HG02571 (cell line): ENCODE results near the gene ACTR3.

Experiments used
- ATAC-seq: cut with Tn5 transposase; IDR thresholded peaks from one replicate; pipeline ENCODE4 v1.9.1; 2021; ENCODE audit warnings: mild to moderate bottlenecking, moderate library complexity; ENCODE audit not compliant: unreplicated experiment

Gene ACTR3

DNA sequence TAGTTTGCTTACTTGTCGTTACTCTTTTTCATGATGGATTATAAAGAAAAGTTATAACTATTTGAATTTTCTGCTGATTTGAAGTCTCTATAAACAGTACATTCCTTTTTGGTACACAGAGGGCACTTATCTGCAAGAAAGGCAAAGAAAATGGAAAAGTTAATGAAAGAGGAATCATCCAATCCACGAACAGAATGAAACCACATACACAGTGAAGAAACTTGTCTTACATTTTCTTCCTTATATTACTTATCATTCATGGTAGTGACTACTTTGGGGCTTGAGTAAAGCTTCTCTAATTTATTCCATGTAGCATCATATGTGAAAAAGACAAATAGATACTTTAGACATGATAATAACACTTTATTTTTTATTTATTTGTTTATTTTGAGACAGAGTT is 14.8 kb upstream of the ACTR3 start:
- ATAC-seq: no peak

DNA sequence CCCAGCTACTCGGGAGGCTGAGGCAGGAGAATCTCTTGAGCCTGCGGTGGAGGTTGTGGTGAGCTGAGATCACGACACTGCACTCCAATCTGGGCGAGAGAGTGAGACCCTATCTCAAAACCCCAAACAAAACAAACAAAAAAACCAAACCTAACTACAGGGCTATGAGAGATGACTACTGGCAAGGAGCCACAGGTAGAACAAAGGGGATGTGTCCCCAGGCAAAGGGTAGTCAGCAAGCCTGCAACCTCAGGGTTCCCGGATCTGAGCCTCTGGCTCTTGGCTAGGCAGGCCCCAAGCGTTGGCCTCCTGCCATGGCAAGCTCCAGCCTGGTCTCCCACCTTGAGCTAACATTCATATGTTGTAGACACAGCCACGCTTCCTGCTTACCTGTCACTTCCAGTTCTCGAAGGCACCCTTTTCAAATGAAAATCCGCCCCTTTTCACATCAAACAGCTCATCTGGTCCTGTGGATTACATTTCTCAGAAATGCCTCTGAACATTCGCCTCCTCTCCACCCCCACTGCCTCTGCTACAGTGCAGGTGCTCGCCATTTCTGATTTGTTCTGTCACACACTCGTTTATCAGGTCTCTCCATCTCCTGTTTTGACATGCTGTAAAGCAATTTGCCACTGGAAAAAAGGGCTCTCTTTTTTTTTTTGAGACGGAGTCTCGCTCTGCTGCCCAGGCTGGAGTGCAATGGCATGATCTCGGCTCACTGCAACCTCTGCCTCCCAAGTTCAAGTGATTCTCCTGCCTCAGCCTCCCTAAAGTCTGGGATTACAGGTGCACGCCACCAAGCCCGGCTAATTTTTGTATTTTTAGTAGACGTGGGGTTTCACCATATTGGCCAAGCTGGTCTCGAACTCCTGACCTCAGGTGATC is 13.1 kb upstream of the ACTR3 start:
- ATAC-seq: no peak

DNA sequence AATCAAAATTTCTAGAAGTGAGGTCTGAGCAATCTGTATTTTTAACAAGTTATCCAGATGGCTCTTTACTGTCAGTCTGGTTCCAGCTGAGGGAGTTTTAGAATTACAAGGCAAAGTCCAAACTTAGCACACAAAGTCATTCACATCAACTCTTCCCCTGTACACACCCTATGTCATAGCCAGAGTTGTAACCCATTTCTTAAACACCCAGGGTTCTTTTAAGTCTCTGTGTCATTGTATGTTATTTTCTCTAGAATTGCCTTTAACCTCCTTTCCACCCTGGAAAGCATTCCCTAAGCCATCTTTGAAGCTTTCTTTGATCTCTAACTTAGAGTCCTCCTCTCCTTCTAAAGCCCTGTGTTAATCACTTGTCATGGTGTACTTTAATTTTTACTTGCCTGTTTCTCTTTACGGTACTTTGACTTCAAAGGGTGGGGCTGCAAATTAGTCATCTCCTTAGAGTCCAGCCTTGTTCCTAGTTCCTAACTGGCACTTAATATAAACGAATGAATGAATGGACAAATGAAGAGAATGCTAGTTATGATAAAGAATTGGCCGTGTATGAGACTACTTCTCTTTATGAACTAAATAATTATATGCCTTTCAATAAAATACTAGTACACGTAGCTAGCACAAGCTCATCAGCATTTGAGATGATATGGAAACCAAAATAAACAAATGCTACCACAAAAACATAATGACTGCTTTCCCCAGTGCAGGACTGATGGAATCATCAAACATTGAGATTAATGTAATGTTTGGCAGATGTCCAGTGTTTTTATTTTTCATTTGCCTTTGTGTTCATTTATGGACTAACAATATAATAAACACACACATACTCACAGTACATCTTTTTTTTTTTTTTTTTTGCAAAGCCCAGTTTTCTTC is 11.9 kb upstream of the ACTR3 start:
- no peak for ATAC-seq

DNA sequence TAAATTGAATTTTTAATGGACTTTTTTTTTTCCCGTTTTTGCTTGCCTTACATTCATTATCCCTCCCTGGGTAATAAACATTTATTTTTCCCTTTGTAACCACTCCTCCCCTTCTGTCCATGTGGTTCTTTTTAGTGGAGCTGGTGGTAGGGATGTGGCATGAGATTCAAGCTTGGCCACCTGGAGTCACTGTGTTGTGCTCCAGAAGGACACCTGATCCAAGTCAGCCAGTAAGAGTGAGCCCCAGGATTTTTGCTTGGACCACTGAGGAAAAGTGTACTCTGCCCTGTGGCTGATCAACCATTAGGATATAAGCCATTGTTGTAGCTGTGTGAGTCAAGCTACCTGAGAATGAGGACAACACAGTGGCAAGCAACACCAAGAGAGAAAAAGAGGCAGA is 11.1 kb upstream of the ACTR3 start:
- no peak for ATAC-seq

DNA sequence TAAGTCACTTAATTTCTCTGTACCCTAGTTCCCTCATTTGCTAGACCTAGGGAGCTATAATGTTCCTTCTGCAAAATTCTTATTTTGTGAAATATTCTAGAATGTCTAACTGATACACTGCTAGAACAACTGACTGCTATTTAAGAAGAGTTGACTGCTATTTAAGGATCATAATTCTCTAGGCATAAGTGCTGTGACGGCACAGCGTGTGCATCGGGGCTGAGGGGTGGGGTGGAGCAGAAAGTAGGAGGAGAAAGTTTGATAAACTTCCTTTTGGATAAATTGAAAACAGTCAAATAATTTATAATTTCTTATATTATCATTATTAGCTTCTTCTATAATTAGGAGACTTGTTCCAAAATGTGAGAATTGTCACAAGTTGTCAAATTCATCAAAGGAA is 10.4 kb upstream of the ACTR3 start:
- ATAC-seq: no peak

DNA sequence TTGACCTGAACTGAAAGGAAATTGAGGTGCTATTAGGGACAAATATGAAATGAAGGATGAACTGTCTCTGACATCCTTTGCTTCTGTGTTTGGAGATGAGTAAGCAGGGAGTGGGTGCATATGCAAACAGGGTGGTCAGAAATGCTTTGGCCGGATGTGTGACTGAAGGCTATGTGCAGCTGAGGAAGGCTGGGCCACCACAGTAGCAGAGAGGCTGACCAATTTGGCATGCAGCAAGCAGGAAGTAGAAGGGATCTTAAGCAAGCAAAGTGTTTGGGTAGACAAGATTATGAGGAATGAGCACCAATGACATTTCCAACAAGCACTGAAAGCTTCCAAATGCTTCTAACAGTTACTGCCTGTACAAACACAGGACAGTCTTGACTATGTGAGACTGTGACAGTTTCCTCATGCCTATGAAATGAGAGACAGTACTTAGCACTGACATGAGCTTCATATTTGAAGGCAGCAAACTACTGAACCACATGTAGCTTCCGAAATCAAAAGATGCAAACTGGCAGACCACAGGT is 3.3 kb upstream of the ACTR3 start:
- peak; percentile 72 for ATAC-seq

DNA sequence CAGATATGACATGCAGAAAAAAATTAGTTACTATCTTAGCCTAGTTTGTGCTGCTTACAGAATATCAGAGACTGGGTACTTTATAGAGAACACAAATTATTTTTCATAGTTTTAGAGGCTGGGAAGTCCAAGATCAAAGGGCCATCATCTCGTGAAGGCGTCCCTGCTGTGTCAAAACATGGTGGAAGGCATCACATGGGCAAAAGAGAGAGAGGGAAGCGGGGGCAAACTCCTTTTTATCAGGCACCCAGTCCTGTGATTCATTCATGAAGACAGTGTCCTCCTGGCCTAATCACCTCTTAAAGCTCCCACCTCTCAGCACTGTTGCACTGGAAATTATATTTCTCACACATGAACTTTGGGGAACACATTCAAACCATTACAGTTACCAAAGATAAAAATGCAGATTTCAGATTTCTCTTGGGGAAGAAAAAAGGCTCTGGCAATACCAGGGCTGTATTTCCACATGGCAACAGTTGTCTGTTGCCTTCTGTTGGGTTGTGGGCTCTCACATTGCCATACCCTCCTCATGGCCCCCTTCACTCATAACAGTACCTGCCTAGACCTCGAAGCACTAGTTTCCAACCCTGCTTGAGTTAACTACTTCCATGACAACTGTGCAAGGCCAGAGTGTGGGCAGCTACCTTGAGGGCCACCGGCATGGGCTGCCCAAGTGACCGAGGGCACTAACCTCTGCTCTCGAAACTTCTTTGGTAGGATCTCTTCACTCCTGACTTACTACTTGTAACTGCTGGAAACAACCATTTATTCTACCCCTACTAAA is 2.7 kb upstream of the ACTR3 start:
- no peak for ATAC-seq

DNA sequence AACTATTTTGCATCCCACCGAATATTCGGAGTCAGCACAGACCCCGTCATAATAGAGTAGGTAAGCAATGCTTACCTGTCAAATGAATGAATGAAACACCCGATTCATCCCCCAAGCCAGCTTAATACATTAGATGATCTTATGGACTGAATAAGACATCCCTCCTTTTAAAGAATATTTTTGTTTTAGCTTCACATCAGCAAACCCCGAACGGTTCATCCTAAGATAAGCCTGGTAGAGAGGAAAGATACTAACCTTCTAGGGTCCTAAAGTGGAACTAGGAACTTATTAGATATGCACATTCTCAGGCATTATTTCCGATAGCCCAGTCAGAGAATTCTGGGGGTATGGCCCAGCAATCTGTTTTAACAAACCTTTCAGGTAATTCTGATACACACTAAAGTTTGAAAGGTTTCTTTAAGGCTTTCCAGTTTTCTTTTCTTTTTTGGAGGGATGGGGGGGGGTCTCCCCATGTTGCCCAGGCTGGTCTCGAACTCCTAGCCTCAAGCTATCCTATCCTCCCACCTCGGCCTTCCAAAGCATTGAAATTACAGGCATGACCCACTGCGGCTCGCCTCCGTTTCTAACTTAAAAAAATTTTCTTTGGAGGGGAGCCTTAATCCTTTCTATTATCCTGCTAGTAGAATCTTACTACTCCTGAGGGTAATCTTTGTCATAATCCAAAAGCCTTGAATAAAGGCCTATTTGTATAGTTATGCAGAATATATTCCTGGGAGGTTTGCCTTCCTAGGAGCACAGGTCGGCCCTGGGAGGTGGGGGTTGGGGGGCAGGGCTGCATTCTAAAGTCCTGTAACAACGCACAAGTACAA is 1.0 kb upstream of the ACTR3 start:
- no peak for ATAC-seq

DNA sequence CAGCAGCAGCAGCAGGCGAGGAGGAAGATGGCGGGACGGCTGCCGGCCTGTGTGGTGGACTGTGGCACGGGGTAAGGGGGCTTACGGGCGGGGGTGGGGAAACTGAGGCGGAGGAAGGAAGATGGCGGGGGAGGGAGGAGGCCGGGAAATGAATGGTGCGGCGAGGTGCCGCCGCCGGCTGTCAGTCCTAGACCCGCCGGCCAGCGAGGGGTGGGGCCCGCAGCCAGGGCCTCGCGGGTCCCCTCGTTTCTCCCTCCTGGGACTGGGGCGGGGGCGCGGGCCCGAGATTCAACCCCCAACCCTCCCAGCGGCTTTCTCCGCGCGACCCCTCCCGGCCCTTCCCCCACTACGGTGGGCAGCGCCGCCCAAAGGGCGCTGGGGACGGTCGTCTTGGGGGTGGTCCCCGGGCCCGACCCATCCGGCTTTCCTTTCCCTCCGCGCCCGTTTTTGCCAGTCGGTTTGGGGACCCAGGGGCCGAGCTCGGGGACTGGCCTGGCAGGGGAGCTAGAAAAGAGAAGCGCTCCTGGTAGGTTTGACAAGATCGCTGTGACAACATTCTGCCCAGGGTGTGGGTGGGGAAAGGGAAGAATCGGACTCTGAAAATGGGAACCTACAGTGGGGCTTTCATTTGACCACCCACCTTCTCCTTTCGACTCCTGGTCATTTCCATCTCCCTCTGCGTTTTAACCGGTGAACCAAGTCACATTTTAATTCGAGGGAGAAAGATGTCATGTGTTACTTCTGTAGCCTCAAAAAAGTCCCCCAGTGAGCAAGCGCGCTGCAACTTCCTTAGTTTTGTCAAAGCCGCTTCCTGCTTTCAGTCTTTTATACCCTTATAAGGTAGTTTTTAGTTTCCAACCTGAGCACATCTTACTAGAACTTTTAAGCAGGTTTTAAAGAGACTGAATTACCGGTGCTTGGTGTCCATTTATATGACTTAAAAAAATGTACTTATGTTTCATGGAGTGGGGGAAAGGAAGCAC is 655 bp downstream of the ACTR3 start:
- ATAC-seq: peak; percentile 28

DNA sequence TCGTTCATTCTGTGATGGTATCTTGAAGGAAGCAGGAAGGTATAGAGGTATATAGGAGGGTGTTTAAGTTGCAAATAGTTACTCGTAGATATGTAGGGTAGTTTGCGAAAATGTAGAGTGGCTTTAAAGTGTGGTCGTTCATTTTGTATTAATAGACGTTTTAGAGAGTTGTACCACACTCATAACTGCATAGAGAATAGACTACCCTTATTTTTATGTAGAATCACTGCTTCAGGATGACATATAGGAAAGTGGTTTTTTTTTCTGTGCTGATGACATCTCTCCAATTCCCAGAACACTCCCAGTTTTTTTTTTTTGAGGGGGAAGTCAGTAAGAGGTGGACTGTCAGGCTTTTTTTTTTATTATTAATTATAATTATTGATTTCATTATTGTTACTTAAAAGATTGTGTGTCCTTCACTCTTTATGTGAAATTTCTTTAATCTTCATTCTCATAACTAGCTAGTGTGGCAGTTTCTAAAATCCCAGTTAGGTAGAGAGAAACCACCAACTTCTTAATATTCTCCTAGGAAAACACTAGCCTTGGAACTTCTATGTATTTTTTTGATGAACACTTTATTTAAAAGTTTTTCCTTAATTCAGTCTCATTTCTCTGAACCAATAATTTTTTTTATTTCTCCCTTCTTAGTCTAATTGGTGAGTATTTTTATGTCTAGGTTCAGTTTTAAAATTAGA is 1.5 kb downstream of the ACTR3 start:
- ATAC-seq: no peak

DNA sequence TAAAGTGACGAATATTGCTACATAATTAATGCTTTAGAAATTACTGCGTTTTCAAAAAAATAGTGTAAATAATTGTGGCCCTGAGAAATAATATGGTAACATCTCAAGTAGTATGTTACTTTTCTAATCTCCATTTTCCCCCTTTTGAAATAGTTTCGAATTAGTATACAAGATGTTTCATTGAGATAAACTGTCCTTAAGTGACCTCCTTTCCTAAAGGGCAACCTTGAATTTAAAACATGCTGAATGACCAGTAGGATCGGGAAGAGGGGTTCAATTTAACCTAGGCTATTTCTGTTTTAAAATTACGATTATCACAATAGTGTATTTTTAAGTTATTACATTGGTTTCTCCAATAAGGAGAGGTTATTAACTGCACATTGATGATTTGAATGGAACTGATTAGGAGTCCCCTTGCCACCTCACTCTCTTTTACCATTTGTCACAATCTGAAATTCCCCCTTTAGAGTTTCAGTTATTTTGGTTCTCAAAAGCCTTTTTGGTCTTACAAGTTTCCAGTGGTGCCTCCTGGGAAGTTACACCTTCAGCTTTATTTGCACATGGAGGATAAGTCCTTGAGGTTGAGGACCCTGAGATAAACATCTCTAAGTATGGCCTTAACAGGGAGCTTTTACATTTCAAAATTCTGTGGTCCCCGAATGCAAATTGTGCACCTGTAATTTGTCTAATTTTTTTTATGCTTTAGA is 2.3 kb downstream of the ACTR3 start:
- ATAC-seq: no peak

DNA sequence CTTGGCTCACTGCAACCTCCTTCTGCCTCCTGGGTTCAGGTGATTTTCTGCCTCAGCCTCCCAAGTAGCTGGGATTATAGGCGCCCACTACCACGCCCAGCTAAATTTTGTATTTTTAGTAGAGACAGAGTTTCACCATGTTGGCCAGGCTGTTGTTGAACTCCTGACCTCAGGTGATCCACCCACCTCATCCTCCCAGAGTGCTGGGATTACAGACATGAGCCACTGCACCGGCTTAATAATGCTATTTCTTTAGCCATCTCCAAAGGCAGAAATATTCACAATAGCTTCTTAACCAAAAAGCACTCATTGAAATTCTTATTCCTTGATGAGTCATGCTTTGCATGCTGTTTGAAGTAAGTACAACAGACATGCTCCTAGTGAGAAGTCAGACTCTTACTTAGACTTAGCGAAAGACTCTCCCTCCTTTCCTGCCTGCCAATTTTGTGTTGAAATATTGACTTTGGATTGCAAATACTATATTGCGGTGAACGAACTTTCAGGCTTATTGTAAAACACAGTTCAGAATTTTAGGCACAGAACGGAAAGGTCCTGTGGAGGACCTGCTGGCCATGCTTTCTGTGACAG is 4.4 kb downstream of the ACTR3 start:
- ATAC-seq: no peak

DNA sequence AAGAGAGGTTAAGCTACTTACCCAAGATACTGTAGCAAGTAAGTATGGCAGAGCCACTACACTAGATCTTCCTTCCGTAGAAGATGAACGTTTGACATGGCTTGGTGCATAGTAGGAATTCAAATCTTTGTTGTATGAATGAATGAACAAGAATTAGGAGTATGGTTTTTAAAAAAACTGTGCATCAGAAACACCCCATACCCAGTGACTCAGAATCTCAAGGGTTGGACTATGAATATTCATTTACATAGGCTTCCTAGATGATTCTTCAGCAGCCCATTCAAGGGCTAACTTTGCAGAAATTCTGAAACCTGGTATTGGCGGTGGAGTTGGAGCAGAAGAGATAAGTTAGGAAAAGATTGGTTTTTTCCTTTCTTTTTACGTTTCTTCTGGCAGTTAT is 5.4 kb downstream of the ACTR3 start:
- no peak for ATAC-seq

DNA sequence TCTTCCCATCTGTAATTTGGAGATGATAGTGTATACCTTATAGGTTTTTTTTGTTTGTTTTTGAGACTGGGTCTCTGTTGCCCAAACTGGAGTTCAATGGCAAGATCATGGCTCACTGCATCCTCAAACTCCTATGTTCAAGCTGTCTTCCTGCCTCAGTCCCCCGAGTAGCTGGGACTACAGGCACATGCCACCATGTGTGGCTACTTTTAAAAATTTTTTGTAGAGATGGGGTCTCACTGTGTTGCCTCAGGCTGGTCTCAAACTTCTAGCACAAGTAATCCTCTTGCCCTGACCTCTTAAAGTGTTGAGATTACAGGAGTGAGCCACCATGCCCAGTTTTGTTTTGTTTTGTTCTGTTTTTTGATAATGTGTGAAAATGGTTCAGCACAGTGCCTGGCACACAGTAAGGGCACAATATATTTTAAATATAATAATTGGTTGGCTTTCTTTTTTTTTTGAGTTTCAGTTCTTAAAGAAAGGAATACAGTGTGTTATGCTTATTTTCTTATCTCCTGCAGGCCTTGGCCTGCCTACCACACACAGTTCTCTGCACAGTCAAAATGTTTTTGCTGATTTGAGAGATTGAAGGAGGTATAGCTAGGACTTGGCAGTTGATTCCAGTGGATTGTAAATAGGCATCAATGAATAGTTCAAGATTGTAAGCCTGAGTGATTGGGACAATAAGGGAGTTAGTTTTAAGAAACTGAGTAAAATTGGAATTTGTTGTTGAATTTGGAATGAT is 6.1 kb downstream of the ACTR3 start:
- no peak for ATAC-seq

DNA sequence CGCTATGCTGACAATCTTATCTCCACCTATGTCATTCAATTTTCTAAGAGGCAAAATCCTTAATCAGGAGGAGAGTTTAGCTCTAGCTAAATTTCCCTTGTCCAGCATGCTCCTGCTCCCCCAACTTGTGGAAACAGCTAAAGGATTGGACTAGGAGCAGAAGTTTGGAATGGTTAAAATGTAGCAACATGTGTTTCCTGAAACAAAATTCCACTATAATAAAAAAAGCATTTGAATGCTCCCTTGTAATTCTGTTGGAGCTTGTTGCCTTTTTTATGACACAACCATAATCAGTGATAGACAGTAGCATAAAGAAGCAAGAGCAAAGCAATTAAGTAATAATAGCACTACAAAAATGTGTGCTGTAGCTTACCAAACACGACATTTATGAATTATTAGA is 6.9 kb downstream of the ACTR3 start:
- ATAC-seq: no peak

DNA sequence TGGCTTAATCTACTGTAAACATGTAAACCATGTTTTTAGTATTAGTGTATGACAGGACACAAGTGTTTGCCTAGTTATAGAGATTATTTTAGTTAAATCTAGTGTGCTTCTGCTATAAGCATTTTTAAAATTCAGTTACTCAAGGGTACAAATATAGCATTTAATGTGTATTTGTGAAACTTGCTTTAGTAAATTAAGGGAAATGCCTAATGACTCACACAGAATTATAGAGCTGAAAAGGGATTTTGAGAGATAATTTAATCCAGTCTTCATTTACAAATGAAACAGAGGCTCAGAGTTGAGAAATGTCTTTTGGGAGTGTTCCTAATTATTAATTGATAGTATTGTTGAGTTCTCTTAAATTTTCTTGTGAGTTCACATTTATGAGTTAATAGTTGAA is 8.2 kb downstream of the ACTR3 start:
- ATAC-seq: no peak

DNA sequence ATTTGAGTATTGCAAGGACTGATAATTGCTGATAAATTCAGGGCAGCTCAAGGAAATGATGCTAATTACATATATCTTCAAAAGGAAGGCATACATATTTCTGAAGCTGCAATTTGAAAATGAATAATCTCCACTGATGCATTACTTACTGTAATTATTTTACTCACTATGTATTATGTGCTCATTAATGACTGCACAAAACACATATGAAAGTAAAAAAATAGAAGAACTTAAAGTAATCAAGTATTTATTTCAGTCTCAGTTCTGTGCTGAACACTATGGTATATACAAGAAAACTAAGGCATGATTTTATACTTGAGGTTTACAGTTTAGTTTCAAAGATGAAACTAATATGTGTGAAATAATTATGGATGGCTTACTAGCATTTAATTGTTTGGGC is 9.3 kb downstream of the ACTR3 start:
- no peak for ATAC-seq
